HFF-Myc (cell line): ENCODE measurements around the gene SCYGR8.

Source experiments
- DNase-seq: peaks from one replicate; pipeline ENCODE4 v3.0.0-alpha.2; 2011; ENCODE audit warnings: low read depth; ENCODE audit errors: extremely low read depth
- H3K4me3 ChIP-seq: replicated peaks from 2 replicates; pipeline ENCODE4 v1.5.1; 2011; ENCODE audit warnings: low read depth, mild to moderate bottlenecking, control low read depth, low read length
- TF ChIP-seq, protein P1 (sequence below): IDR thresholded peaks from 2 replicates; pipeline ENCODE4 v1.5.1; 2012; ENCODE audit warnings: mild to moderate bottlenecking, low read depth, low read length, control low read depth; ENCODE audit errors: missing control alignments

Gene SCYGR8

GRCh38 chr2:227745594-227745993 lies at the start of gene SCYGR8:
SCYGR8 (plus strand) TSS chr2:227745894; CDS start chr2:227745894, 0 bp downstream.
- no peak for DNase-seq
- H3K4me3 ChIP-seq, result no peak within 1 kb of the TSS
- TF ChIP-seq, protein P1, sequence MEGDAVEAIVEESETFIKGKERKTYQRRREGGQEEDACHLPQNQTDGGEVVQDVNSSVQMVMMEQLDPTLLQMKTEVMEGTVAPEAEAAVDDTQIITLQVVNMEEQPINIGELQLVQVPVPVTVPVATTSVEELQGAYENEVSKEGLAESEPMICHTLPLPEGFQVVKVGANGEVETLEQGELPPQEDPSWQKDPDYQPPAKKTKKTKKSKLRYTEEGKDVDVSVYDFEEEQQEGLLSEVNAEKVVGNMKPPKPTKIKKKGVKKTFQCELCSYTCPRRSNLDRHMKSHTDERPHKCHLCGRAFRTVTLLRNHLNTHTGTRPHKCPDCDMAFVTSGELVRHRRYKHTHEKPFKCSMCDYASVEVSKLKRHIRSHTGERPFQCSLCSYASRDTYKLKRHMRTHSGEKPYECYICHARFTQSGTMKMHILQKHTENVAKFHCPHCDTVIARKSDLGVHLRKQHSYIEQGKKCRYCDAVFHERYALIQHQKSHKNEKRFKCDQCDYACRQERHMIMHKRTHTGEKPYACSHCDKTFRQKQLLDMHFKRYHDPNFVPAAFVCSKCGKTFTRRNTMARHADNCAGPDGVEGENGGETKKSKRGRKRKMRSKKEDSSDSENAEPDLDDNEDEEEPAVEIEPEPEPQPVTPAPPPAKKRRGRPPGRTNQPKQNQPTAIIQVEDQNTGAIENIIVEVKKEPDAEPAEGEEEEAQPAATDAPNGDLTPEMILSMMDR, result no peak

- H3K4me3 ChIP-seq, result no peak overlapping the region
- TF ChIP-seq, protein P1, result no peak
- no peak for DNase-seq
Observed at GRCh38 chr2:227696990-227697679, 48.6 kb upstream of the SCYGR8 start.

DNA sequence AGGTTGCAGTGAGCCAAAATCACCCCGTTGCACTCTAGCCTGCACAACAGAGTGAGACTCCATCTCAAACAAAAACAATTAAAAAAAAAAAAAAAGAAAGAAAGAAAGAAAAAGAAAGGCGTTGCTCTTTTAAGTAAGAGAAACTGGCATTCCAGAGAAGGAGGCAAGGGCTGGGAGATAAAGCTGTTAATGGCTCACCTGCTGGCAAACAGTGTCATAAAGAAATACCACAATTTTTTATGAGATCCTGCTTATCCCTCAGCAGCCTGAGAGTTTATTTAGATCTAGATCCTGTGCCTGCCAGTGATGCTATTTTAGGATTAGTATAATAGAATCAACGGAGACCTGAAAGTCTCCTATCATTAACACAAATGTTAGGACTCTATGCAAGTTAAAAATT lies 44.1 kb upstream of the SCYGR8 start:
- no peak for DNase-seq
- TF ChIP-seq, protein P1, result no peak
- no peak overlapping the region for H3K4me3 ChIP-seq

- no peak for DNase-seq
- H3K4me3 ChIP-seq, result no peak overlapping the region
- TF ChIP-seq, protein P1, result no peak
Observed at GRCh38 chr2:227703280-227703732, 42.4 kb upstream of the SCYGR8 start.

GRCh38 chr2:227703961-227704360 lies 41.7 kb upstream of the SCYGR8 start:
- no peak overlapping the region for H3K4me3 ChIP-seq
- DNase-seq, result peak; percentile 7
- TF ChIP-seq, protein P1, result no peak

DNA sequence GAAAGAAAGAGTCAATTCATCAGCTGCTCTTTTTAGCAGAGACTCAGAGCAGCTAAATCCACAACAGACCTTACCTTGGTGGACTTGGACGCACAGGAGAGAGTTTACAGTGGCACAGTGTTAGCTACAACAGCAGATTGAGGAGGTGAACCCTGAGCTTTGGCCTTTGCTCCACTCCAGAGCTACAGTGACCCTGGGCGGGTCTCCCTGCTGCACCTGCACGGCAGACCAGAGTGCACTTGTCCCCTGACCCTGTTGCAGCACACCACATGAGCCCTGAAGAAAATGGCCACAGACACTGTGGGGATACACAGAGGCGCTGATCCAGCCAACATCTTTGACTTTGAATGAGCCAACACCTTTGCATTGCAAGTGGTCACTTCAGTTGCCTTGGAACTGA lies 38.8 kb upstream of the SCYGR8 start:
- no peak for DNase-seq
- no peak overlapping the region for H3K4me3 ChIP-seq
- TF ChIP-seq, protein P1, result no peak

- TF ChIP-seq, protein P1, result no peak
- no peak overlapping the region for H3K4me3 ChIP-seq
- DNase-seq, result no peak
Observed at GRCh38 chr2:227707390-227707789, 38.3 kb upstream of the SCYGR8 start.
